HG03139 (cell line): Measurements from ENCODE around the gene HPCAL1.

ENCODE experiments used
- ATAC-seq: cut with Tn5 transposase; IDR thresholded peaks from one replicate; pipeline ENCODE4 v1.9.1; 2021; ENCODE audit not compliant: unreplicated experiment

Gene HPCAL1

GRCh38 chr2:10475811-10476660 is 173.3 kb downstream of the HPCAL1 start:
- no peak for ATAC-seq

DNA sequence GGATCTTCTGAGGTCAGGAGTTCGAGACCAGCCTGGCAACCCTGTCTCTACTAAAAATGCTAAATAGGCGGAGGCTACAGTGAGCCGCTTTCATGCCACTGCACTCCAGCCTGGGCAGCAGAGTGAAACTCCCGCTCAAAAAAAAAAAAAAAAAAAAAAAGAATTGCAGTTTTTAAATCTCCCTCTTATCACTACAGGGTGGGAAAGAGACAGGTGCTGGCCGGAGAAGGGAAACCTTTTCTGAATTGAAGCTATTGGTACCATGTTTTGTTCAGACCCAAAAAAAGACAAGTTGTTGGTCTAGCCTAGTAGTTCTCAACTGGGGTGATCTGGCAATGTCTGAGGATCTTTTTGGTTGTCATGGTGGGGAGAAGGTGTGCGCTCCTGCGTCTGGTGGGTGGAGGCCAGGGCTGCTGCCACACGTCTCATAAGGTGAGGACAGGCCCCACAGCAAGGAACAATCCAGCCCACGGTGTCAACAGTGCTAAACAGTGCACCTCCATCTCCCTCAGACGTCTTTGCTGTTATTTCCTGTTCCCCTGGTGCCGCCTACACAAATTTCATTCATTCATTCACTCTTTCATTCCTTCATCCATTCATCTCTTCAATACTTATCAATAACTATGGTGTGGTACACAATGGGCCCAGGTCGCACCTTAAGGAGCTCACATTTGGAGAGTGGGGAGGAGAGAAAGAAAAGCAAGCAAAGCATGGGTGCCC is 174.2 kb downstream of the HPCAL1 start:
- no peak for ATAC-seq
